Neuronal stem cell (in vitro differentiated cells): Measurements from ENCODE around the gene PPFIA1.

Experiments
- DNase-seq: peaks from one replicate; pipeline ENCODE4 v3.0.0-alpha.2; 2013; ENCODE audit warnings: low spot score
- H2AFZ ChIP-seq: one replicate; pipeline ENCODE4 v1.6.1; 2013; ENCODE audit warnings: mild to moderate bottlenecking, low read length, inconsistent platforms
- H2AK5ac ChIP-seq: 2 replicates; pipeline ENCODE4 v1.6.1; 2013; ENCODE audit warnings: low read depth, mild to moderate bottlenecking, inconsistent platforms, low read length, moderate library complexity, mixed read lengths
- H2BK120ac ChIP-seq: 2 replicates; pipeline ENCODE4 v1.6.1; 2013; ENCODE audit warnings: low read depth, mild to moderate bottlenecking, inconsistent platforms, low read length, moderate library complexity, mixed read lengths
- H2BK12ac ChIP-seq: one replicate; pipeline ENCODE4 v1.6.1; 2013; ENCODE audit warnings: low read length, inconsistent platforms
- H2BK15ac ChIP-seq: 2 replicates; pipeline ENCODE4 v1.6.1; 2013; ENCODE audit warnings: mild to moderate bottlenecking, low read length, inconsistent platforms, mixed read lengths
- H2BK5ac ChIP-seq: one replicate; pipeline ENCODE4 v1.6.1; 2013; ENCODE audit warnings: inconsistent platforms, mild to moderate bottlenecking, low read length, moderate library complexity
- H3K14ac ChIP-seq: one replicate; pipeline ENCODE4 v1.6.1; 2013; ENCODE audit warnings: low read length, inconsistent platforms
- H3K18ac ChIP-seq: 2 replicates; pipeline ENCODE4 v1.6.1; 2013; ENCODE audit warnings: low read length, inconsistent platforms
- H3K23ac ChIP-seq: 2 replicates; pipeline ENCODE4 v1.6.1; 2013; ENCODE audit warnings: low read depth, mild to moderate bottlenecking, mixed read lengths, low read length, inconsistent platforms; ENCODE audit not compliant: poor library complexity
- H3K27ac ChIP-seq: replicated peaks from 3 replicates; pipeline ENCODE4 v1.5.1; 2013; ENCODE audit warnings: low read length, inconsistent platforms
- H3K27me3 ChIP-seq, 3 experiments: 2 replicates each; pipeline ENCODE4 v1.6.1; 2013; ENCODE audit warnings: low read length in 3 of 3, mild to moderate bottlenecking in 2 of 3, inconsistent platforms in 1 of 3, low read depth in 1 of 3, mixed read lengths in 1 of 3, moderate library complexity in 1 of 3; ENCODE audit not compliant: control insufficient read depth in 3 of 3, insufficient read depth in 3 of 3
- H3K36me3 ChIP-seq, 2 donors: replicated peaks in 1 of 2; 2 replicates each; pipeline ENCODE4 v1.6.1; 2013; ENCODE audit warnings: low read length in 2 of 2; ENCODE audit not compliant: control insufficient read depth in 2 of 2, insufficient read depth in 2 of 2
- H3K4ac ChIP-seq: 2 replicates; pipeline ENCODE4 v1.6.1; 2013; ENCODE audit warnings: inconsistent platforms, mild to moderate bottlenecking, low read length, moderate library complexity
- H3K4me1 ChIP-seq, 2 donors: 1 replicate in 1 of 2; 2 replicates in 1 of 2; pipeline ENCODE4 v1.6.1; 2013; ENCODE audit warnings: low read length in 2 of 2, low read depth in 1 of 2; ENCODE audit not compliant: control insufficient read depth in 2 of 2, insufficient read depth in 1 of 2
- H3K4me2 ChIP-seq: one replicate; pipeline ENCODE4 v1.6.1; 2013; ENCODE audit warnings: mild to moderate bottlenecking, low read length, inconsistent platforms; ENCODE audit not compliant: insufficient read depth, poor library complexity, severe bottlenecking
- H3K4me3 ChIP-seq, 2 donors: 2 replicates each; pipeline ENCODE4 v1.5.1; 2013; ENCODE audit warnings: low read length in 2 of 2, mild to moderate bottlenecking in 2 of 2, inconsistent platforms in 1 of 2, moderate library complexity in 1 of 2
- H3K79me1 ChIP-seq: one replicate; pipeline ENCODE4 v1.6.1; 2013; ENCODE audit warnings: low read depth, mild to moderate bottlenecking, inconsistent platforms, low read length, moderate library complexity
- H3K9ac ChIP-seq: one replicate; pipeline ENCODE4 v1.6.1; 2013; ENCODE audit warnings: mild to moderate bottlenecking, low read depth, low read length, inconsistent platforms; ENCODE audit not compliant: poor library complexity
- H3K9me3 ChIP-seq, 2 donors: replicated peaks in 1 of 2; 2 replicates each; pipeline versions ENCODE3 to v1.6.1; 2013; ENCODE audit warnings: low read length in 2 of 2, mild to moderate bottlenecking in 2 of 2, inconsistent platforms in 1 of 2, low read depth in 1 of 2, mixed read lengths in 1 of 2, moderate library complexity in 1 of 2; ENCODE audit not compliant: control insufficient read depth in 2 of 2, insufficient read depth in 1 of 2
- H4K8ac ChIP-seq: one replicate; pipeline ENCODE4 v1.6.1; 2013; ENCODE audit warnings: low read depth, mild to moderate bottlenecking, inconsistent platforms, low read length, moderate library complexity
- H4K91ac ChIP-seq: one replicate; pipeline ENCODE4 v1.6.1; 2013; ENCODE audit warnings: low read length, low read depth, mild to moderate bottlenecking, inconsistent platforms; ENCODE audit not compliant: poor library complexity
- WGBS, 2 donors: extraction: QIAGEN DNeasy Blood & Tissue Kit; methylation state at CpG; one replicate each; pipeline ENCODE4 v1.1.7; 2013; ENCODE audit warnings: missing lambda C conversion rate in 2 of 2, mixed read lengths in 1 of 2; ENCODE audit not compliant: insufficient read length in 2 of 2, insufficient replicate concordance in 1 of 2; ENCODE audit errors: extremely low coverage in 2 of 2; 5-methylcytosine and 5-hydroxymethylcytosine counted together

The PPFIA1 gene

GRCh38 chr11:70420008-70420464 is 149.5 kb downstream of the PPFIA1 start:
- H2BK5ac ChIP-seq, result no peak overlapping the region
- no peak overlapping the region for H4K8ac ChIP-seq
- H2BK15ac ChIP-seq, result no peak overlapping the region
- H2BK12ac ChIP-seq, result no peak overlapping the region
- H3K36me3 ChIP-seq, result peaks cover 55 to 95% of the 10 kb centered on the region in 2 donors
- no peak overlapping the region for H3K9ac ChIP-seq
- H3K23ac ChIP-seq, result peak overlapping the region; percentile 25
- DNase-seq, result no peak
- peaks cover 0 to 3% of the 10 kb centered on the region in 2 donors for H3K4me1 ChIP-seq
- no peak overlapping the region for H3K4me2 ChIP-seq
- H2AFZ ChIP-seq, result no peak overlapping the region
- no peak overlapping the region for H3K27ac ChIP-seq
- no peak overlapping the region for H3K4ac ChIP-seq
- H3K18ac ChIP-seq, result no peak overlapping the region
- no peak overlapping the region for H4K91ac ChIP-seq
- peaks cover 5% of the 10 kb centered on the region for H3K79me1 ChIP-seq
- no peak overlapping the region for H3K4me3 ChIP-seq
- no peaks in the 10 kb centered on the region for H3K9me3 ChIP-seq
- no peak overlapping the region for H2AK5ac ChIP-seq
- H3K14ac ChIP-seq, result no peak overlapping the region
- WGBS, 2 donors, result no CpG with 5 or more reads among the region's 14 CpGs
- no peaks in the 10 kb centered on the region for H3K27me3 ChIP-seq
- no peak overlapping the region for H2BK120ac ChIP-seq

- no peaks in the 10 kb centered on the region for H3K27me3 ChIP-seq
- no peak overlapping the region for H3K4ac ChIP-seq
- H4K8ac ChIP-seq, result no peak overlapping the region
- no peak overlapping the region for H4K91ac ChIP-seq
- H2AFZ ChIP-seq, result no peak overlapping the region
- WGBS, 2 donors, result no CpG with 5 or more reads among the region's 9 CpGs
- H3K23ac ChIP-seq, result no peak overlapping the region
- H2BK15ac ChIP-seq, result no peak overlapping the region
- DNase-seq, result no peak
- H3K36me3 ChIP-seq, result peaks cover 58 to 95% of the 10 kb centered on the region in 2 donors
- H2AK5ac ChIP-seq, result no peak overlapping the region
- no peak overlapping the region for H3K4me2 ChIP-seq
- no peak overlapping the region for H3K14ac ChIP-seq
- H3K79me1 ChIP-seq, result peaks cover 5% of the 10 kb centered on the region
- H3K9me3 ChIP-seq, result no peaks in the 10 kb centered on the region
- H2BK5ac ChIP-seq, result no peak overlapping the region
- H3K9ac ChIP-seq, result no peak overlapping the region
- H2BK12ac ChIP-seq, result no peak overlapping the region
- H3K27ac ChIP-seq, result no peak overlapping the region
- no peak overlapping the region for H2BK120ac ChIP-seq
- H3K4me1 ChIP-seq, result peaks cover 0 to 3% of the 10 kb centered on the region in 2 donors
- no peak overlapping the region for H3K4me3 ChIP-seq
- H3K18ac ChIP-seq, result no peak overlapping the region
Observed at GRCh38 chr11:70420496-70420895, 150.0 kb downstream of the PPFIA1 start.

GRCh38 chr11:70421123-70421522 is 150.6 kb downstream of the PPFIA1 start:
- peaks cover 5% of the 10 kb centered on the region for H3K79me1 ChIP-seq
- H3K36me3 ChIP-seq, result peaks cover 58 to 94% of the 10 kb centered on the region in 2 donors
- H3K18ac ChIP-seq, result no peak overlapping the region
- WGBS, 2 donors, result no CpG with 5 or more reads among the region's 13 CpGs
- H2AK5ac ChIP-seq, result no peak overlapping the region
- no peak overlapping the region for H2BK12ac ChIP-seq
- no peak overlapping the region for H2BK5ac ChIP-seq
- H2BK15ac ChIP-seq, result no peak overlapping the region
- no peak overlapping the region for H3K27ac ChIP-seq
- no peak overlapping the region for H3K14ac ChIP-seq
- peaks cover 0 to 3% of the 10 kb centered on the region in 2 donors for H3K4me1 ChIP-seq
- no peak overlapping the region for H2AFZ ChIP-seq
- no peaks in the 10 kb centered on the region for H3K27me3 ChIP-seq
- H3K9ac ChIP-seq, result no peak overlapping the region
- no peaks in the 10 kb centered on the region for H3K9me3 ChIP-seq
- no peak overlapping the region for H3K4me3 ChIP-seq
- no peak overlapping the region for H3K23ac ChIP-seq
- H3K4me2 ChIP-seq, result no peak overlapping the region
- no peak overlapping the region for H4K8ac ChIP-seq
- H4K91ac ChIP-seq, result no peak overlapping the region
- H3K4ac ChIP-seq, result no peak overlapping the region
- H2BK120ac ChIP-seq, result no peak overlapping the region
- DNase-seq, result no peak

GRCh38 chr11:70422692-70423522 is 152.4 kb downstream of the PPFIA1 start:
- H3K79me1 ChIP-seq, result peaks cover 5% of the 10 kb centered on the region
- H3K14ac ChIP-seq, result no peak overlapping the region
- H3K4me1 ChIP-seq, result peaks cover 0 to 3% of the 10 kb centered on the region in 2 donors
- no peak overlapping the region for H3K27ac ChIP-seq
- no peak overlapping the region for H3K4ac ChIP-seq
- no peak overlapping the region for H2BK5ac ChIP-seq
- H3K23ac ChIP-seq, result peak overlapping the region; percentile 74
- no peak overlapping the region for H2BK12ac ChIP-seq
- no CpG with 5 or more reads among the region's 35 CpGs for WGBS, 2 donors
- DNase-seq, result no peak
- H3K9me3 ChIP-seq, result no peaks in the 10 kb centered on the region
- no peak overlapping the region for H2AFZ ChIP-seq
- H2AK5ac ChIP-seq, result no peak overlapping the region
- H2BK120ac ChIP-seq, result no peak overlapping the region
- H4K8ac ChIP-seq, result no peak overlapping the region
- no peak overlapping the region for H4K91ac ChIP-seq
- no peak overlapping the region for H2BK15ac ChIP-seq
- H3K9ac ChIP-seq, result peak overlapping the region; percentile 83
- no peak overlapping the region for H3K4me2 ChIP-seq
- H3K4me3 ChIP-seq, result peak overlapping the region in 1 of 2 donors; percentile 52
- peaks cover 57 to 86% of the 10 kb centered on the region in 2 donors for H3K36me3 ChIP-seq
- H3K27me3 ChIP-seq, result no peaks in the 10 kb centered on the region
- H3K18ac ChIP-seq, result peak overlapping the region; percentile 61
